Thyroid gland (tissue), 4 donors: ENCODE results near the gene MYLK2. TPM values are rescaled to one million over a fixed set of nuclear protein-coding genes. Genes with fewer than 3 reads are reported as not detected.

ENCODE experiments used
- DNase-seq, 2 donors: peaks; one replicate each; pipeline ENCODE4 v3.0.0-alpha.2; 2019
- H3K27ac ChIP-seq, 3 donors: fragments of 200-600 bp; sonication (generic); 1 replicate in 2 of 3; 2 replicates in 1 of 3; pipeline ENCODE4 v1.5.1; 2016 to 2019; ENCODE audit warnings: mild to moderate bottlenecking in 1 of 3, moderate library complexity in 1 of 3
- H3K27me3 ChIP-seq: fragments of 200-600 bp; sonication (generic); one replicate; pipeline ENCODE4 v1.5.1; 2019
- H3K36me3 ChIP-seq, 2 donors: fragments of 200-600 bp; sonication (generic); one replicate each; pipeline ENCODE4 v1.5.1; 2016 to 2019
- H3K4me1 ChIP-seq, 2 donors: fragments of 200-600 bp; sonication (generic); one replicate each; pipeline ENCODE4 v1.5.1; 2017 to 2019
- H3K4me3 ChIP-seq, 3 donors: fragments of 200-600 bp; sonication (generic); replicated peaks in 1 of 3; 1 replicate in 2 of 3; 2 replicates in 1 of 3; pipeline ENCODE4 v1.5.1; 2016; ENCODE audit warnings: mild to moderate bottlenecking in 1 of 3
- H3K9me3 ChIP-seq: fragments of 200-600 bp; sonication (generic); one replicate; pipeline ENCODE4 v1.5.1; 2017
- POLR2A ChIP-seq, 2 donors: fragments of 450-650 bp; IDR thresholded peaks; one replicate each; pipeline ENCODE4 v1.6.1; 2017; ENCODE audit warnings: antibody characterized with exemption in 2 of 2, mild to moderate bottlenecking in 2 of 2, moderate library complexity in 1 of 2
- WGBS, 2 donors: methylation state at CpG; one replicate each; pipeline ENCODE4 v1.1.5; 2017; 5-methylcytosine and 5-hydroxymethylcytosine counted together
- intact Hi-C: fragments of 100-400 bp; cut with DNase I; formaldehyde crosslinking; loops from one replicate; pipeline ENCODE4 v1.15.1; 2023
- total RNA-seq, 4 donors: library from RNA; depleted of rRNA; stranded (reverse); fragments of >200 nt; gene quantifications; one replicate each; pipeline ENCODE4 v1.2.3, GENCODE V29; 2016
- TF ChIP-seq, protein P1 (sequence below), 6 experiments: fragments of 200-600 bp in 3 of 6; fragments of 450-650 bp in 3 of 6; sonication (generic) in 3 of 6; IDR thresholded peaks; one replicate each; pipeline ENCODE4 v1.5.1; 2016 to 2019; ENCODE audit warnings: antibody characterized with exemption in 6 of 6, mild to moderate bottlenecking in 2 of 6, inconsistent platforms in 1 of 6, moderate library complexity in 1 of 6

MYLK2 gene
- total RNA-seq, 4 donors from 2014 or later, result 0.22 to 0.83 TPM; not detected in 2

DNA sequence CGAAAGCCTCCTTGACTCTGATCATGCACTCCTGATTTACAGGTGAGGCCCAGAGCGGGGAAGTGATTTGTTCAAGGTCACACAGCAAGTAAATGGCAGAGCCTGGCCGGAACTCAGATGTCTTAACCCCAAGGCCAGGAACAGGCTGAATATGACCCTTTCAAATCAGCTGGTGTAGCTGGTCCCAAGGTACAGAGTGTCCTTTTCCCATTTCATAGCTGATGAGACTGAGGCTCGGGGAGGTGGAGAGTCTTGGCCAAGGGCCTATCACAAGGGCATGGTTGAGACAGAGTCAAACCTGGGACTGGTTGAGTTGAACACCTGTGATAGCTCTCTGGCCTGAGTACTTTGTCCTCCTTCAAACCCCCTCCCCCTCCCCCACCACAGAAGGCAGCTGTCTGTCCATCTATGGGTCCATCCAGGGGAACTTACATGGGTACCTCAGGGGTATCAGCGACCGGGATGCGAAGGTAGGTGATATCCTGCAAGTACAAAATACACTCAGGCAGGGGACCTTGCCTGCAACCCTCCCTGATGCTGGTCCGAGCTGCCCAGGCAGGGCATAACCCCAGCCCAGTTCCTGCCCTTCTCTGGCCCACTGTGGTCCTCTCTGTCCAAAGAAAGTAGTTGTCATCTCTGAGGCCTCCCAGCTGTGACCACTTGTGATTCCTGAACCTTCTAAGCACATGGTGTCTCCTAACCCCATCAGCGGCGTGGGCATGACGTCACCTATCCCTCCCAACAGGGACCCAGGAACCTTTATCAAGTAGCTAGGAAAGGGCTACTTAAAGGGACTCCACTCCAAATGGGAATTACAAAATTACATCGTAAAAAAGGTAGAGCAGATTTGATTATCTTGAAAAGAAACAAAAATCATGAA is 45.6 kb downstream of the MYLK2 start:
- 85 to 86% methylated on average over 11 to 12 of the region's 12 CpGs for WGBS, 2 donors

DNA sequence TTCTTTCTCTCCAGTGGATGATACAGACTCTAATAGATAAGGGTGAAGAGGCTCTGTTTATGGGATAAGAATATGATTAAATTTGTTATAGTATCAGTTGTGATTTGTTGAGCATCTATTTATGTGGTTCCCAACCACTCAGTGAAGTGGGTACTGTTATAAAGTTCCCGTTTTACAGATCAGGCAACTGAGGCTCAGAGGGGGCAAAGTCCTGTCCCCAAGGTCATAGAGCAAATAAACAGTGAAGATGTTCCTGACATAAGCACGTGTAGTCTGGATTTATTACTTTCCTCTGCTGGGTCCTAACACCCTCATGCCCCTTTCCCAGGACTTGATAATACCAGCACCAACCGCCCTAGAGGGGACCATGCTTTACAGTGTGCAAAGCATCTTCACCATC is 47.1 kb downstream of the MYLK2 start:
- TF ChIP-seq, protein P1, sequence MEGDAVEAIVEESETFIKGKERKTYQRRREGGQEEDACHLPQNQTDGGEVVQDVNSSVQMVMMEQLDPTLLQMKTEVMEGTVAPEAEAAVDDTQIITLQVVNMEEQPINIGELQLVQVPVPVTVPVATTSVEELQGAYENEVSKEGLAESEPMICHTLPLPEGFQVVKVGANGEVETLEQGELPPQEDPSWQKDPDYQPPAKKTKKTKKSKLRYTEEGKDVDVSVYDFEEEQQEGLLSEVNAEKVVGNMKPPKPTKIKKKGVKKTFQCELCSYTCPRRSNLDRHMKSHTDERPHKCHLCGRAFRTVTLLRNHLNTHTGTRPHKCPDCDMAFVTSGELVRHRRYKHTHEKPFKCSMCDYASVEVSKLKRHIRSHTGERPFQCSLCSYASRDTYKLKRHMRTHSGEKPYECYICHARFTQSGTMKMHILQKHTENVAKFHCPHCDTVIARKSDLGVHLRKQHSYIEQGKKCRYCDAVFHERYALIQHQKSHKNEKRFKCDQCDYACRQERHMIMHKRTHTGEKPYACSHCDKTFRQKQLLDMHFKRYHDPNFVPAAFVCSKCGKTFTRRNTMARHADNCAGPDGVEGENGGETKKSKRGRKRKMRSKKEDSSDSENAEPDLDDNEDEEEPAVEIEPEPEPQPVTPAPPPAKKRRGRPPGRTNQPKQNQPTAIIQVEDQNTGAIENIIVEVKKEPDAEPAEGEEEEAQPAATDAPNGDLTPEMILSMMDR (IDR thresholded peaks at IDR 0.05), result no peak
- no peak for TF ChIP-seq POLR2A (IDR thresholded peaks at IDR 0.05)
- H3K4me3 ChIP-seq, result no peak overlapping the region
- no peaks in the 10 kb centered on the region for H3K36me3 ChIP-seq
- WGBS, 2 donors, result 67 to 75% methylated on average over 3 of the region's 3 CpGs
- H3K4me1 ChIP-seq, result peaks cover 18 to 26% of the 10 kb centered on the region in 2 donors
- intact Hi-C loops, result no loop called here
- no peaks in the 10 kb centered on the region for H3K27me3 ChIP-seq
- no peak overlapping the region for H3K27ac ChIP-seq
- no peak for DNase-seq
- no peaks in the 10 kb centered on the region for H3K9me3 ChIP-seq

More for the DNA sequence above, 45.6 kb downstream of the MYLK2 start:
- Histone ChIP-seq H3K4me1 (peaks cover 20 to 31% of the 10 kb centered on the region in 2 donors), H3K27ac (no peak overlapping the region), H3K9me3 (no peaks in the 10 kb centered on the region), H3K4me3 (no peak overlapping the region), H3K36me3 (no peaks in the 10 kb centered on the region), H3K27me3 (no peaks in the 10 kb centered on the region)
- no peak for TF ChIP-seq POLR2A (IDR thresholded peaks at IDR 0.05)
- intact Hi-C loops, result no loop called here
- no peak for DNase-seq

DNA sequence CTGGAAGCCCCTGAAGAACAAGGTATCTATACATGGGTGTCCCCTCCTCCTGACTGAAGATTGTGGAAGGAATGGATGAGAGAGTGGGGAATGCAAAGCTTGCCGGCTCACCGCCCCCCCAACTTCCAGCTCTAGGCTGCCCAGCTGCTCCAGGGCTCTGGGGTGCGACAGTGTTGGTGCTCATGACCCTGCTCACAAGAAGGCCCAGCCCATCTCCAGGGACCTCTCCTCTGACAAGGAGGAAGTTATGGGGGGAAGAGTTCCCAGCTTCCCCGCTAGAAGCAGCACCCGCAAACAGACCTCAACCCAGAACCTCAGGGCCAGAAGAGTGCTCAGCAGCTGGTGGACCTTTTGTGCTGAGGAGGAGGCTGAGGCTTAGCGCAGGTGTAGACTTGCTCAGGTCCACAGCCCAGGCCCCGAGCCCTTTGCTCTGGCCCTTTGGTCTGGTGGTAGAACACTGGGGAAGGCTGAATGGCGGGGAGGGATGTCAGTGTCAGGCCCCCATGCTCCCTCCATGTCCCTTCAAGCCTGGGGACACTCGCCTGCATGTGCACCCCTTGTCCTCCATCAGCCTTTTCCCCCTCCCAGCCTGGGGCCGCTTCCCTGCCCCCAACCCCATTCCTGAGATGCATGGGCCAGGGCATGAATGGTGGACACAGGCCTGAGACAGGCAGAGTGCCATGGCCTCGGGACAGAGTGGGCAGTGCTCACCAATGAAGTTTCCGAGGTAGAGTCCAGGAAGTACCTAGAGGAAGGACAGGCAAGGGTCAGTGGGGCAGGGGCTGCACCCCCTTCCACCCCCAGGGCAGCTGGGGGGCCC is 49.9 kb downstream of the MYLK2 start:
- no peaks in the 10 kb centered on the region for H3K36me3 ChIP-seq
- intact Hi-C loops, result no loop called here
- H3K4me1 ChIP-seq, result peaks cover 17 to 28% of the 10 kb centered on the region in 2 donors
- peak overlapping the region in 1 of 3 donors; percentile 76 for H3K4me3 ChIP-seq
- H3K9me3 ChIP-seq, result no peaks in the 10 kb centered on the region
- DNase-seq, result no peak
- TF ChIP-seq POLR2A (IDR thresholded peaks at IDR 0.05), result no peak
- TF ChIP-seq, protein P1 (IDR thresholded peaks at IDR 0.05), result no peak
- WGBS, 2 donors, result 72 to 75% methylated on average over 10 of the region's 12 CpGs
- no peaks in the 10 kb centered on the region for H3K27me3 ChIP-seq
- H3K27ac ChIP-seq, result peak overlapping the region in 1 of 3 donors; percentile 59

DNA sequence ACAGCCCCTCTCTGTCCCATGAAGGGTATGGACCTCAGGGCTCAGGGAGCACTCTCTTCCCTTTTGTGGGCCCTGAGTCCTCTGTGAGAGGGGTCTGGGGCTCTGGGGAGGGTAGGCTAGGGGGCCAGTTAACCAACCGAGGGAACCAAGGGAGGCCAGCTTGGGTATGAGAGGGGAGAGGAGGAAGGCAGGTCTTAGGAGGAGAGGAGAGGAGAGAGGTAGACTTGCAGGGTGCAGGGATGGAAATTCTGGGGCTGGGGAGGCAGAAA is 50.5 kb downstream of the MYLK2 start:
- Histone ChIP-seq H3K4me1 (peaks cover 17 to 28% of the 10 kb centered on the region in 2 donors), H3K9me3 (no peaks in the 10 kb centered on the region), H3K27ac (peak overlapping the region in 1 of 3 donors; percentile 59), H3K27me3 (no peaks in the 10 kb centered on the region), H3K4me3 (peak overlapping the region in 2 of 3 donors; percentile 76 to 78), H3K36me3 (no peaks in the 10 kb centered on the region)
- intact Hi-C loops, result no loop called here
- DNase-seq, result no peak
- 0% methylated on average over 1 of the region's 1 CpG for WGBS, 2 donors
- no peak for TF ChIP-seq POLR2A (IDR thresholded peaks at IDR 0.05)
- TF ChIP-seq, protein P1 (IDR thresholded peaks at IDR 0.05), result no peak

DNA sequence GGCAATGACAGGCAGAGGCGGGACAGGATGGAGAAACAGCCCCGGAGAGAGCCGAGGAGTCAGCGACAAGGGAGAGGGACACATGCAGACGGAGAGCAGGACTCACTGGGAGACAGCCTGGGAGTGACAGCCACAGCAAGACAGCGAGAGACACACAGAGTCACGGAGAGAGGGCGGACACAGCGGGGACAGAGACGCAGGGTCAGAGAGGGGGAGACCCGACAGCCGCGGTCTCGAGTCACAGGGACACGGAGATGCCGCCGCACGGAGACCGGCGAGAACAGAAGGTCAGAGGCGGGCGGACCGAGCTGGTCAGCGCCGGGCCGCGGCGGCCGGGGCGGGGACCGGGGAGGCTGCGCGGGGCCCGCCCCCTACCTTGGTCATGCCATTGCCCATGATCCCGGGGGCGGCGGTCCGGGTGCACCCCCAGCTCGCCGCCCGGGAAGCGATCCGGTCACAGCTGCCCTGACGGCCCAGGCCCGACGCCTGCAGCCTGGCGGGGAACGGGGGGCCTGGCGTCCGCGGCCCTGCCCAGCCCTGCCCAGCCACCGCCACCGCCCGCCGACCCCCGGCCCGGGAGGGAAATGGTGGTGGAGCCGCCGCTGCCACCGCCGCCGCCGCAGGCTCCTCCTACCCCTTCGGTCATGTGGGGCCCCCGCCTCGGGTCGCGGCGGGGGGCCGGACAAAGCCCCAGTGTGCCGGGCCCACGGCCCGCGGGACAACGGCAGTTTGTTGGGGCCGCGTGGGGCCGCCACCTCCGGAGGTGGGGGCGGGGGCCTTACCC is 51.0 kb downstream of the MYLK2 start, which contains the start of the genes DUSP15 and TTLL9:
DUSP15 (minus strand) TSS at position 586 of the 784 bp plus-strand sequence; CDS start at position 396, 190 bp downstream.
TTLL9 (plus strand) TSS at position 693 of the 784 bp plus-strand sequence. CDS start 493 bp downstream, outside the sequence.
- Histone ChIP-seq H3K4me1 (peaks cover 17 to 32% of the 10 kb centered on the region in 2 donors), H3K27me3 (no peaks in the 10 kb centered on the region), H3K9me3 (no peaks in the 10 kb centered on the region), H3K27ac (peak within 1 kb of the TSS; percentile 38 to 75 (median 59)), H3K4me3 (peak within 1 kb of the TSS; percentile 43 to 78 (median 76)), H3K36me3 (no peaks in the 10 kb centered on the region)
- intact Hi-C loops, result no loop called here
- 0 to 3% methylated on average over 21 to 30 of the region's 80 CpGs for WGBS, 2 donors
- DNase-seq, result peak; percentile 70 to 71
- peak in 1 of 2 donors; percentile 58 for TF ChIP-seq POLR2A (IDR thresholded peaks at IDR 0.05)
- TF ChIP-seq, protein P1 (IDR thresholded peaks at IDR 0.05), result no peak
